Activated B cell treated with CpG ODN at 0.5 μM for 24 hours (primary cell): ENCODE data around the gene CYBB. TPM values are rescaled to one million over a fixed set of nuclear protein-coding genes. Genes with fewer than 3 reads are reported as not detected.

Experiments
- ATAC-seq: fragments of 200-7000 bp; cut with Tn5 transposase; one replicate; pipeline ENCODE4 v1.10.0; 2021; ENCODE audit warnings: low read depth, mild to moderate bottlenecking, moderate library complexity
- CTCF ChIA-PET: fragments of 350-600 bp; sonication (Branson Sonifier 250); formaldehyde crosslinking; loops from one replicate; lab custom pipeline; 2021; ENCODE audit warnings: antibody characterized with exemption; lab: Charles Lee
- POLR2A ChIA-PET: fragments of 350-600 bp; sonication (Branson Sonifier 250); formaldehyde crosslinking; loops from one replicate; lab custom pipeline; 2021; ENCODE audit warnings: antibody characterized with exemption; lab: Charles Lee
- DNase-seq: peaks from one replicate; pipeline ENCODE4 v3.0.0; 2022
- H3K27ac Mint-ChIP-seq: one replicate; pipeline ENCODE4 v1.8.0; 2020; ENCODE audit warnings: mixed read lengths
- H3K27me3 Mint-ChIP-seq: one replicate; pipeline ENCODE4 v1.8.0; 2021; ENCODE audit warnings: mixed read lengths
- H3K36me3 Mint-ChIP-seq: one replicate; pipeline ENCODE4 v1.8.0; 2021; ENCODE audit warnings: low read depth, mixed read lengths
- H3K4me1 Mint-ChIP-seq: one replicate; pipeline ENCODE4 v1.8.0; 2021; ENCODE audit warnings: mixed read lengths
- H3K4me3 Mint-ChIP-seq: one replicate; pipeline ENCODE4 v1.8.0; 2020; ENCODE audit warnings: mild to moderate bottlenecking, mixed read lengths
- H3K9me3 Mint-ChIP-seq: one replicate; pipeline ENCODE4 v1.8.0; 2020; ENCODE audit warnings: mixed read lengths
- CTCF ChIP-seq: fragments of 200-600 bp; IDR thresholded peaks from one replicate; pipeline ENCODE4 v1.8.0; 2022; ENCODE audit warnings: antibody characterized with exemption, mild to moderate bottlenecking
- intact Hi-C: fragments of 100-400 bp; cut with micrococcal nuclease; formaldehyde crosslinking; loops from one replicate; pipeline ENCODE4 v1.15.1; 2024
- total RNA-seq: library from RNA; stranded (reverse); gene quantifications from 2 replicates; pipeline ENCODE4 v1.2.3, GENCODE V29; 2022

Gene CYBB
- total RNA-seq, 1 donor from 2014 or later: 165 TPM

GRCh38 chrX:37781081-37781480 is 1.2 kb downstream of the CYBB start:
- ATAC-seq (no peak), DNase-seq (no peak)
- POLR2A ChIA-PET: interaction anchor here (1.5 to 11.2 kb wide), 7 partner anchors 15 to 43 kb away, joined by 3 to 155 read pairs (median 16); no protein-coding TSS in a partner anchor
- intact Hi-C loops: no loop called here
- CTCF ChIA-PET: interaction anchor here (1.0 to 5.4 kb wide), 3 partner anchors 35 to 43 kb away, joined by 3 to 29 read pairs (median 17); no protein-coding TSS in a partner anchor
- peak overlapping the region; percentile 86 for H3K4me3 Mint-ChIP-seq
- H3K9me3 Mint-ChIP-seq: no peaks in the 10 kb centered on the region
- H3K27me3 Mint-ChIP-seq: no peaks in the 10 kb centered on the region
- no peak for TF ChIP-seq CTCF
- H3K36me3 Mint-ChIP-seq: peaks cover 48% of the 10 kb centered on the region
- peaks cover 66% of the 10 kb centered on the region for H3K4me1 Mint-ChIP-seq
- H3K27ac Mint-ChIP-seq: peak overlapping the region; percentile 89

GRCh38 chrX:37781814-37782213 is 2.0 kb downstream of the CYBB start:
- peak overlapping the region; percentile 89 for H3K27ac Mint-ChIP-seq
- H3K4me3 Mint-ChIP-seq: peak overlapping the region; percentile 86
- DNase-seq: no peak
- H3K9me3 Mint-ChIP-seq: no peaks in the 10 kb centered on the region
- no peak for ATAC-seq
- CTCF ChIA-PET: interaction anchor here (1.0 to 2.2 kb wide), 3 partner anchors 36 to 43 kb away, joined by 3 to 17 read pairs (median 6); no protein-coding TSS in a partner anchor
- H3K27me3 Mint-ChIP-seq: no peaks in the 10 kb centered on the region
- peaks cover 66% of the 10 kb centered on the region for H3K4me1 Mint-ChIP-seq
- H3K36me3 Mint-ChIP-seq: peaks cover 50% of the 10 kb centered on the region
- TF ChIP-seq CTCF: no peak
- intact Hi-C loops: loop anchor here (2.0 kb wide), 1 partner anchor 15 kb away; no protein-coding TSS in a partner anchor
- POLR2A ChIA-PET: interaction anchor here (1.8 to 11.2 kb wide), 6 partner anchors 15 to 43 kb away, joined by 8 to 155 read pairs (median 27); no protein-coding TSS in a partner anchor

- DNase-seq (no peak), ATAC-seq (no peak)
- H3K9me3 Mint-ChIP-seq: no peaks in the 10 kb centered on the region
- intact Hi-C loops: loop anchor here (2.0 kb wide), 1 partner anchor 14 kb away; no protein-coding TSS in a partner anchor
- peaks cover 55% of the 10 kb centered on the region for H3K36me3 Mint-ChIP-seq
- ChIA-PET POLR2A (interaction anchor here (0.7 to 11.2 kb wide), 8 partner anchors 14 to 42 kb away, joined by 3 to 155 read pairs (median 15); no protein-coding TSS in a partner anchor), CTCF (interaction anchor here (1.0 to 2.2 kb wide), 3 partner anchors 35 to 43 kb away, joined by 3 to 17 read pairs (median 6); no protein-coding TSS in a partner anchor)
- peak overlapping the region; percentile 89 for H3K27ac Mint-ChIP-seq
- peak overlapping the region; percentile 86 for H3K4me3 Mint-ChIP-seq
- H3K27me3 Mint-ChIP-seq: no peaks in the 10 kb centered on the region
- H3K4me1 Mint-ChIP-seq: peaks cover 66% of the 10 kb centered on the region
- no peak for TF ChIP-seq CTCF
Measured at GRCh38 chrX:37782359-37782758, 2.5 kb downstream of the CYBB start.

- intact Hi-C loops: loop anchor here (2.0 kb wide), 1 partner anchor 13 kb away; no protein-coding TSS in a partner anchor
- no peak for TF ChIP-seq CTCF
- Mint-ChIP-seq H3K4me3 (peak overlapping the region; percentile 67), H3K27me3 (no peaks in the 10 kb centered on the region), H3K4me1 (peaks cover 70% of the 10 kb centered on the region), H3K36me3 (peaks cover 60% of the 10 kb centered on the region), H3K27ac (peak overlapping the region; percentile 83), H3K9me3 (no peaks in the 10 kb centered on the region)
- POLR2A ChIA-PET: interaction anchor here (1.4 to 11.2 kb wide), 4 partner anchors 30 to 41 kb away, joined by 8 to 155 read pairs (median 48); no protein-coding TSS in a partner anchor
- ATAC-seq (no peak), DNase-seq (no peak)
- CTCF ChIA-PET: interaction anchor here (1.3 kb wide), 1 partner anchor 42 kb away, joined by 4 read pairs; no protein-coding TSS in a partner anchor
Measured at GRCh38 chrX:37783305-37783704, 3.4 kb downstream of the CYBB start.

- TF ChIP-seq CTCF: no peak
- no peaks in the 10 kb centered on the region for H3K9me3 Mint-ChIP-seq
- H3K27ac Mint-ChIP-seq: peak overlapping the region; percentile 97
- H3K4me1 Mint-ChIP-seq: peaks cover 82% of the 10 kb centered on the region
- ChIA-PET CTCF (interaction anchor here (2.1 to 7.5 kb wide), 3 partner anchors 8 to 40 kb away, joined by 6 to 34 read pairs (median 21); no protein-coding TSS in a partner anchor), POLR2A (interaction anchor here (1.3 to 11.2 kb wide), 7 partner anchors 8 to 40 kb away, joined by 4 to 155 read pairs (median 27); partner anchors contain the start of gene CYBB)
- no peak for DNase-seq
- ATAC-seq: no peak
- intact Hi-C loops: no loop called here
- peak overlapping the region; percentile 46 for H3K4me3 Mint-ChIP-seq
- no peaks in the 10 kb centered on the region for H3K27me3 Mint-ChIP-seq
- peaks cover 75% of the 10 kb centered on the region for H3K36me3 Mint-ChIP-seq
Measured at GRCh38 chrX:37785569-37785968, 5.7 kb downstream of the CYBB start.
